A549 (cell line): ENCODE data around the gene TASOR2.

ENCODE experiments used
- CTCF ChIP-seq: fragments of >200 bp; sonication (Bioruptor Twin); formaldehyde crosslinking; IDR thresholded peaks from 3 replicates; pipeline ENCODE4 v1.5.1; 2016
- EHMT2 ChIP-seq: fragments of 200-600 bp; sonication (generic); IDR thresholded peaks from 2 replicates; pipeline ENCODE4 v1.6.1; 2016; ENCODE audit warnings: antibody characterized with exemption, low read depth, mild to moderate bottlenecking, moderate library complexity
- MAX ChIP-seq: IDR thresholded peaks from 2 replicates; pipeline ENCODE4 v1.6.1; 2012
- NR3C1 ChIP-seq: fragments of >200 bp; sonication (Bioruptor Twin); formaldehyde crosslinking; IDR thresholded peaks from 3 replicates; pipeline ENCODE4 v1.6.1; 2017
- RAD21 ChIP-seq, 2 experiments: fragments of >200 bp in 1 of 2; sonication (Bioruptor Twin) in 1 of 2; formaldehyde crosslinking in 1 of 2; IDR thresholded peaks in 1 of 2; conservative IDR thresholded peaks in 1 of 2; 2 replicates in 1 of 2; 3 replicates in 1 of 2; pipeline ENCODE4 v1.6.1; 2012 to 2018; ENCODE audit warnings: inconsistent platforms in 1 of 2
- ZFP36 ChIP-seq: fragments of 450-650 bp; IDR thresholded peaks from 2 replicates; pipeline ENCODE4 v1.6.1; 2014; ENCODE audit warnings: borderline replicate concordance; ENCODE audit not compliant: partially characterized antibody

- TF ChIP-seq ZFP36 (no peak), RAD21 (conservative IDR thresholded peaks at IDR 0.05 in 1 of 2, IDR thresholded peaks at IDR 0.05 in 1 of 2) (no peak), CTCF (no peak), MAX (no peak), EHMT2 (no peak), NR3C1 (no peak)
Observed at GRCh38 chr10:5655121-5655520, 29.5 kb upstream of the TASOR2 start.
